Measurements from ENCODE around the gene ALLC.

- no peak for TF ChIP-seq EP300 (IDR thresholded peaks at IDR 0.05; ENCODE audit: borderline replicate concordance in 1 of 2, low read depth in 1 of 2, low read length in 1 of 2)
- TF ChIP-seq, protein P1, sequence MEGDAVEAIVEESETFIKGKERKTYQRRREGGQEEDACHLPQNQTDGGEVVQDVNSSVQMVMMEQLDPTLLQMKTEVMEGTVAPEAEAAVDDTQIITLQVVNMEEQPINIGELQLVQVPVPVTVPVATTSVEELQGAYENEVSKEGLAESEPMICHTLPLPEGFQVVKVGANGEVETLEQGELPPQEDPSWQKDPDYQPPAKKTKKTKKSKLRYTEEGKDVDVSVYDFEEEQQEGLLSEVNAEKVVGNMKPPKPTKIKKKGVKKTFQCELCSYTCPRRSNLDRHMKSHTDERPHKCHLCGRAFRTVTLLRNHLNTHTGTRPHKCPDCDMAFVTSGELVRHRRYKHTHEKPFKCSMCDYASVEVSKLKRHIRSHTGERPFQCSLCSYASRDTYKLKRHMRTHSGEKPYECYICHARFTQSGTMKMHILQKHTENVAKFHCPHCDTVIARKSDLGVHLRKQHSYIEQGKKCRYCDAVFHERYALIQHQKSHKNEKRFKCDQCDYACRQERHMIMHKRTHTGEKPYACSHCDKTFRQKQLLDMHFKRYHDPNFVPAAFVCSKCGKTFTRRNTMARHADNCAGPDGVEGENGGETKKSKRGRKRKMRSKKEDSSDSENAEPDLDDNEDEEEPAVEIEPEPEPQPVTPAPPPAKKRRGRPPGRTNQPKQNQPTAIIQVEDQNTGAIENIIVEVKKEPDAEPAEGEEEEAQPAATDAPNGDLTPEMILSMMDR (IDR thresholded peaks at IDR 0.05) = no peak
- TF ChIP-seq POLR2AphosphoS5 (IDR thresholded peaks at IDR 0.05; ENCODE audit: low read depth, low read length) = no peak
- no peak for TF ChIP-seq RFX5 (IDR thresholded peaks at IDR 0.05; ENCODE audit: low read length)
These were observed 45.9 kb downstream of the ALLC start for GRCh38 chr2:3703757-3704355.
